HEK293 (cell line): ENCODE measurements around the gene EPHA2.

ENCODE experiments used
- KLF1 ChIP-seq: fragments of 450-650 bp; formaldehyde crosslinking; IDR thresholded peaks from 2 replicates; pipeline ENCODE4 v1.5.1; 2016; ENCODE audit warnings: missing biosample characterization, missing genetic modification characterization
- KLF8 ChIP-seq: fragments of 450-650 bp; formaldehyde crosslinking; IDR thresholded peaks from 2 replicates; pipeline ENCODE4 v1.5.1; 2016; ENCODE audit warnings: missing biosample characterization, missing genetic modification characterization
- MYNN ChIP-seq: fragments of 450-650 bp; formaldehyde crosslinking; IDR thresholded peaks from 2 replicates; pipeline ENCODE4 v1.5.1; 2016; ENCODE audit warnings: missing biosample characterization, missing genetic modification characterization, borderline replicate concordance
- OSR2 ChIP-seq: fragments of 450-650 bp; formaldehyde crosslinking; IDR thresholded peaks from 2 replicates; pipeline ENCODE4 v1.5.1; 2016; ENCODE audit warnings: missing biosample characterization, missing genetic modification characterization
- WT1 ChIP-seq: fragments of 450-650 bp; formaldehyde crosslinking; IDR thresholded peaks from 2 replicates; pipeline ENCODE4 v1.5.1; 2016; ENCODE audit warnings: missing biosample characterization, missing genetic modification characterization
- ZEB2 ChIP-seq: fragments of 450-650 bp; formaldehyde crosslinking; IDR thresholded peaks from 2 replicates; pipeline ENCODE4 v1.5.1; 2016; ENCODE audit warnings: missing biosample characterization, missing genetic modification characterization
- ZFHX2 ChIP-seq: fragments of 450-650 bp; formaldehyde crosslinking; conservative IDR thresholded peaks from 2 replicates; pipeline ENCODE4 v1.5.1; 2016; ENCODE audit warnings: missing biosample characterization, missing genetic modification characterization
- ZFP37 ChIP-seq: fragments of 450-650 bp; formaldehyde crosslinking; IDR thresholded peaks from 2 replicates; pipeline ENCODE4 v1.5.1; 2016; ENCODE audit warnings: missing biosample characterization, missing genetic modification characterization
- ZNF132 ChIP-seq: fragments of 450-650 bp; formaldehyde crosslinking; IDR thresholded peaks from 2 replicates; pipeline ENCODE4 v1.5.1; 2017; ENCODE audit warnings: missing biosample characterization, missing genetic modification characterization, borderline replicate concordance
- ZNF155 ChIP-seq: fragments of 450-650 bp; formaldehyde crosslinking; IDR thresholded peaks from 2 replicates; pipeline ENCODE4 v1.5.1; 2016; ENCODE audit warnings: missing biosample characterization, missing genetic modification characterization
- ZNF174 ChIP-seq: fragments of 450-650 bp; formaldehyde crosslinking; IDR thresholded peaks from 2 replicates; pipeline ENCODE4 v1.5.0; 2017; ENCODE audit warnings: missing biosample characterization, mild to moderate bottlenecking, missing genetic modification characterization
- ZNF19 ChIP-seq: fragments of 450-650 bp; formaldehyde crosslinking; IDR thresholded peaks from 2 replicates; pipeline ENCODE4; 2016; ENCODE audit warnings: missing biosample characterization, missing genetic modification characterization, low read depth
- ZNF266 ChIP-seq: fragments of 450-650 bp; formaldehyde crosslinking; IDR thresholded peaks from 2 replicates; pipeline ENCODE4 v1.5.1; 2016; ENCODE audit warnings: missing biosample characterization, missing genetic modification characterization, low read depth
- ZNF391 ChIP-seq: fragments of 450-650 bp; formaldehyde crosslinking; IDR thresholded peaks from 2 replicates; pipeline ENCODE4 v1.5.1; 2016; ENCODE audit warnings: low read depth, missing biosample characterization, missing genetic modification characterization, borderline replicate concordance
- ZNF514 ChIP-seq: fragments of 450-650 bp; formaldehyde crosslinking; IDR thresholded peaks from 2 replicates; pipeline ENCODE4 v1.5.1; 2016; ENCODE audit warnings: missing biosample characterization, missing genetic modification characterization
- ZNF529 ChIP-seq: fragments of 450-650 bp; formaldehyde crosslinking; IDR thresholded peaks from 2 replicates; pipeline ENCODE4 v1.5.1; 2017; ENCODE audit warnings: missing genetic modification characterization, missing biosample characterization; ENCODE audit not compliant: insufficient replicate concordance
- ZNF600 ChIP-seq: fragments of 450-650 bp; formaldehyde crosslinking; IDR thresholded peaks from 2 replicates; pipeline ENCODE4 v1.5.1; 2016; ENCODE audit warnings: missing biosample characterization, missing genetic modification characterization
- ZXDB ChIP-seq: fragments of 450-650 bp; formaldehyde crosslinking; IDR thresholded peaks from 2 replicates; pipeline ENCODE4 v1.5.1; 2016; ENCODE audit warnings: missing biosample characterization, missing genetic modification characterization
- TF ChIP-seq, protein P1 (sequence below): fragments of 450-650 bp; IDR thresholded peaks from 2 replicates; pipeline ENCODE4 v1.5.1; 2018; ENCODE audit warnings: missing biosample characterization, missing genetic modification characterization
- TF ChIP-seq, protein P2 (sequence below): fragments of 450-650 bp; formaldehyde crosslinking; IDR thresholded peaks from 2 replicates; pipeline ENCODE4 v1.5.1; 2016; ENCODE audit warnings: missing biosample characterization, missing genetic modification characterization
- TF ChIP-seq, protein P3 (sequence below): fragments of 450-650 bp; formaldehyde crosslinking; IDR thresholded peaks from 2 replicates; pipeline ENCODE4 v1.5.1; 2016; ENCODE audit warnings: missing biosample characterization, missing genetic modification characterization
- TF ChIP-seq, protein P4 (sequence below): fragments of 450-650 bp; formaldehyde crosslinking; IDR thresholded peaks from 2 replicates; pipeline ENCODE4 v1.5.0; 2017; ENCODE audit warnings: missing biosample characterization, missing genetic modification characterization, borderline replicate concordance
- TF ChIP-seq, protein P5 (sequence below): sonication (generic); formaldehyde crosslinking; IDR thresholded peaks from 2 replicates; pipeline ENCODE4 v1.8.1; 2022; ENCODE audit warnings: mild to moderate bottlenecking, moderate library complexity, missing genetic modification reagents
- TF ChIP-seq, protein P6 (sequence below): fragments of 450-650 bp; formaldehyde crosslinking; IDR thresholded peaks from 2 replicates; pipeline ENCODE4 v1.5.1; 2016; ENCODE audit warnings: missing biosample characterization, missing genetic modification characterization, low read depth
- TF ChIP-seq, protein P7 (sequence below): fragments of 450-650 bp; formaldehyde crosslinking; IDR thresholded peaks from 2 replicates; pipeline ENCODE4 v1.5.1; 2016; ENCODE audit warnings: missing biosample characterization, missing genetic modification characterization
- TF ChIP-seq, protein P8 (sequence below): fragments of 450-650 bp; formaldehyde crosslinking; IDR thresholded peaks from 2 replicates; pipeline ENCODE4 v1.5.1; 2016; ENCODE audit warnings: missing biosample characterization, missing genetic modification characterization

The EPHA2 gene

DNA sequence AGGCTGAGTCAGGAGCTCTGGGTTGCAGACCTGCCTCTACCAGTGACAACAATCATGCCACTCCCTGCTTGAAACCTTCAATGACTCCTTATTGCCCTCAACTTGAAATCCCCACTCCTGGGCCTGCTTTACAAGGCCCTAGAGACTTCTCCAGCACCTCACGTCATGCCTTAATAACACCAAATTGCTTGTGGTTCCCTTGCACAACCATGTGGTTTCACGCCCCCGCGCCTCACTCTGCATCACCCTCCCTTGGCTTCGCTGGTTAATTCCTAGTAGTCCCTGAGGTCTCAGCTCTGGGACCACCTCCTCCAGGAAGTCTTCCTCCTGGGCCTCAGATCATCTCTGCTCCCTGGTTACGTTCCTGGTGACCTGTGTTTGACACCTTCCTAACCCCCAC is 33.0 kb downstream of the EPHA2 start (continued):
- TF ChIP-seq OSR2 (tag by site-specific recombination) (peak; percentile 100), ZNF600 (tag by site-specific recombination) (peak; percentile 99), ZNF514 (tag by site-specific recombination) (no peak), ZNF19 (tag by site-specific recombination) (no peak), ZNF266 (tag by site-specific recombination) (no peak), KLF8 (tag by site-specific recombination) (peak; percentile 100), WT1 (tag by site-specific recombination) (peak; percentile 100), ZNF132 (tag by site-specific recombination) (no peak), ZFP37 (tag by site-specific recombination) (no peak), ZEB2 (tag by site-specific recombination) (peak; percentile 100), MYNN (tag by site-specific recombination) (no peak; the same call in 1 of the 2 replicates), ZNF174 (no peak), ZNF529 (tag by site-specific recombination) (no peak), ZNF155 (tag by site-specific recombination) (0 out of 2 replicates have a peak, but pooled peaks have one; percentile 71), ZXDB (peak; percentile 97), ZFHX2 (tag by site-specific recombination) (peak; percentile 98), ZNF391 (tag by site-specific recombination) (peak; percentile 100), KLF1 (tag by site-specific recombination) (peak; percentile 98)
- TF ChIP-seq, protein P1, sequence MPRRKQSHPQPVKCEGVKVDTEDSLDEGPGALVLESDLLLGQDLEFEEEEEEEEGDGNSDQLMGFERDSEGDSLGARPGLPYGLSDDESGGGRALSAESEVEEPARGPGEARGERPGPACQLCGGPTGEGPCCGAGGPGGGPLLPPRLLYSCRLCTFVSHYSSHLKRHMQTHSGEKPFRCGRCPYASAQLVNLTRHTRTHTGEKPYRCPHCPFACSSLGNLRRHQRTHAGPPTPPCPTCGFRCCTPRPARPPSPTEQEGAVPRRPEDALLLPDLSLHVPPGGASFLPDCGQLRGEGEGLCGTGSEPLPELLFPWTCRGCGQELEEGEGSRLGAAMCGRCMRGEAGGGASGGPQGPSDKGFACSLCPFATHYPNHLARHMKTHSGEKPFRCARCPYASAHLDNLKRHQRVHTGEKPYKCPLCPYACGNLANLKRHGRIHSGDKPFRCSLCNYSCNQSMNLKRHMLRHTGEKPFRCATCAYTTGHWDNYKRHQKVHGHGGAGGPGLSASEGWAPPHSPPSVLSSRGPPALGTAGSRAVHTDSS, result 0 out of 2 replicates have a peak, but pooled peaks have one; percentile 20
- TF ChIP-seq, protein P2, sequence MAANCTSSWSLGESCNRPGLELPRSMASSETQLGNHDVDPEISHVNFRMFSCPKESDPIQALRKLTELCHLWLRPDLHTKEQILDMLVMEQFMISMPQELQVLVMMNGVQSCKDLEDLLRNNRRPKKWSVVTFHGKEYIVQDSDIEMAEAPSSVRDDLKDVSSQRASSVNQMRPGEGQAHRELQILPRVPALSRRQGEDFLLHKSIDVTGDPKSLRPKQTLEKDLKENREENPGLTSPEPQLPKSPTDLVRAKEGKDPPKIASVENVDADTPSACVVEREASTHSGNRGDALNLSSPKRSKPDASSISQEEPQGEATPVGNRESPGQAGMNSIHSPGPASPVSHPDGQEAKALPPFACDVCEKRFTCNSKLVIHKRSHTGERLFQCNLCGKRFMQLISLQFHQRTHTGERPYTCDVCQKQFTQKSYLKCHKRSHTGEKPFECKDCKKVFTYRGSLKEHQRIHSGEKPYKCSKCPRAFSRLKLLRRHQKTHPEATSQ (tag by site-specific recombination), result no peak; the same call in 1 of the 2 replicates
- TF ChIP-seq, protein P3, sequence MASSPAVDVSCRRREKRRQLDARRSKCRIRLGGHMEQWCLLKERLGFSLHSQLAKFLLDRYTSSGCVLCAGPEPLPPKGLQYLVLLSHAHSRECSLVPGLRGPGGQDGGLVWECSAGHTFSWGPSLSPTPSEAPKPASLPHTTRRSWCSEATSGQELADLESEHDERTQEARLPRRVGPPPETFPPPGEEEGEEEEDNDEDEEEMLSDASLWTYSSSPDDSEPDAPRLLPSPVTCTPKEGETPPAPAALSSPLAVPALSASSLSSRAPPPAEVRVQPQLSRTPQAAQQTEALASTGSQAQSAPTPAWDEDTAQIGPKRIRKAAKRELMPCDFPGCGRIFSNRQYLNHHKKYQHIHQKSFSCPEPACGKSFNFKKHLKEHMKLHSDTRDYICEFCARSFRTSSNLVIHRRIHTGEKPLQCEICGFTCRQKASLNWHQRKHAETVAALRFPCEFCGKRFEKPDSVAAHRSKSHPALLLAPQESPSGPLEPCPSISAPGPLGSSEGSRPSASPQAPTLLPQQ (tag by site-specific recombination), result peak; percentile 95
- TF ChIP-seq, protein P4, sequence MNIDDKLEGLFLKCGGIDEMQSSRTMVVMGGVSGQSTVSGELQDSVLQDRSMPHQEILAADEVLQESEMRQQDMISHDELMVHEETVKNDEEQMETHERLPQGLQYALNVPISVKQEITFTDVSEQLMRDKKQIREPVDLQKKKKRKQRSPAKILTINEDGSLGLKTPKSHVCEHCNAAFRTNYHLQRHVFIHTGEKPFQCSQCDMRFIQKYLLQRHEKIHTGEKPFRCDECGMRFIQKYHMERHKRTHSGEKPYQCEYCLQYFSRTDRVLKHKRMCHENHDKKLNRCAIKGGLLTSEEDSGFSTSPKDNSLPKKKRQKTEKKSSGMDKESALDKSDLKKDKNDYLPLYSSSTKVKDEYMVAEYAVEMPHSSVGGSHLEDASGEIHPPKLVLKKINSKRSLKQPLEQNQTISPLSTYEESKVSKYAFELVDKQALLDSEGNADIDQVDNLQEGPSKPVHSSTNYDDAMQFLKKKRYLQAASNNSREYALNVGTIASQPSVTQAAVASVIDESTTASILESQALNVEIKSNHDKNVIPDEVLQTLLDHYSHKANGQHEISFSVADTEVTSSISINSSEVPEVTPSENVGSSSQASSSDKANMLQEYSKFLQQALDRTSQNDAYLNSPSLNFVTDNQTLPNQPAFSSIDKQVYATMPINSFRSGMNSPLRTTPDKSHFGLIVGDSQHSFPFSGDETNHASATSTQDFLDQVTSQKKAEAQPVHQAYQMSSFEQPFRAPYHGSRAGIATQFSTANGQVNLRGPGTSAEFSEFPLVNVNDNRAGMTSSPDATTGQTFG (tag by site-specific recombination), result no peak
- TF ChIP-seq, protein P5, sequence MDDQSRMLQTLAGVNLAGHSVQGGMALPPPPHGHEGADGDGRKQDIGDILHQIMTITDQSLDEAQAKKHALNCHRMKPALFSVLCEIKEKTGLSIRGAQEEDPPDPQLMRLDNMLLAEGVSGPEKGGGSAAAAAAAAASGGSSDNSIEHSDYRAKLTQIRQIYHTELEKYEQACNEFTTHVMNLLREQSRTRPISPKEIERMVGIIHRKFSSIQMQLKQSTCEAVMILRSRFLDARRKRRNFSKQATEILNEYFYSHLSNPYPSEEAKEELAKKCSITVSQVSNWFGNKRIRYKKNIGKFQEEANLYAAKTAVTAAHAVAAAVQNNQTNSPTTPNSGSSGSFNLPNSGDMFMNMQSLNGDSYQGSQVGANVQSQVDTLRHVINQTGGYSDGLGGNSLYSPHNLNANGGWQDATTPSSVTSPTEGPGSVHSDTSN (CRISPR knock-in tag), result no peak
- TF ChIP-seq, protein P6, sequence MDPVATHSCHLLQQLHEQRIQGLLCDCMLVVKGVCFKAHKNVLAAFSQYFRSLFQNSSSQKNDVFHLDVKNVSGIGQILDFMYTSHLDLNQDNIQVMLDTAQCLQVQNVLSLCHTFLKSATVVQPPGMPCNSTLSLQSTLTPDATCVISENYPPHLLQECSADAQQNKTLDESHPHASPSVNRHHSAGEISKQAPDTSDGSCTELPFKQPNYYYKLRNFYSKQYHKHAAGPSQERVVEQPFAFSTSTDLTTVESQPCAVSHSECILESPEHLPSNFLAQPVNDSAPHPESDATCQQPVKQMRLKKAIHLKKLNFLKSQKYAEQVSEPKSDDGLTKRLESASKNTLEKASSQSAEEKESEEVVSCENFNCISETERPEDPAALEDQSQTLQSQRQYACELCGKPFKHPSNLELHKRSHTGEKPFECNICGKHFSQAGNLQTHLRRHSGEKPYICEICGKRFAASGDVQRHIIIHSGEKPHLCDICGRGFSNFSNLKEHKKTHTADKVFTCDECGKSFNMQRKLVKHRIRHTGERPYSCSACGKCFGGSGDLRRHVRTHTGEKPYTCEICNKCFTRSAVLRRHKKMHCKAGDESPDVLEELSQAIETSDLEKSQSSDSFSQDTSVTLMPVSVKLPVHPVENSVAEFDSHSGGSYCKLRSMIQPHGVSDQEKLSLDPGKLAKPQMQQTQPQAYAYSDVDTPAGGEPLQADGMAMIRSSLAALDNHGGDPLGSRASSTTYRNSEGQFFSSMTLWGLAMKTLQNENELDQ (tag by site-specific recombination), result no peak
- TF ChIP-seq, protein P7, sequence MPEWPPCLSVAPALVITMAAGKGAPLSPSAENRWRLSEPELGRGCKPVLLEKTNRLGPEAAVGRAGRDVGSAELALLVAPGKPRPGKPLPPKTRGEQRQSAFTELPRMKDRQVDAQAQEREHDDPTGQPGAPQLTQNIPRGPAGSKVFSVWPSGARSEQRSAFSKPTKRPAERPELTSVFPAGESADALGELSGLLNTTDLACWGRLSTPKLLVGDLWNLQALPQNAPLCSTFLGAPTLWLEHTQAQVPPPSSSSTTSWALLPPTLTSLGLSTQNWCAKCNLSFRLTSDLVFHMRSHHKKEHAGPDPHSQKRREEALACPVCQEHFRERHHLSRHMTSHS (tag by site-specific recombination), result peak; percentile 92
- TF ChIP-seq, protein P8, sequence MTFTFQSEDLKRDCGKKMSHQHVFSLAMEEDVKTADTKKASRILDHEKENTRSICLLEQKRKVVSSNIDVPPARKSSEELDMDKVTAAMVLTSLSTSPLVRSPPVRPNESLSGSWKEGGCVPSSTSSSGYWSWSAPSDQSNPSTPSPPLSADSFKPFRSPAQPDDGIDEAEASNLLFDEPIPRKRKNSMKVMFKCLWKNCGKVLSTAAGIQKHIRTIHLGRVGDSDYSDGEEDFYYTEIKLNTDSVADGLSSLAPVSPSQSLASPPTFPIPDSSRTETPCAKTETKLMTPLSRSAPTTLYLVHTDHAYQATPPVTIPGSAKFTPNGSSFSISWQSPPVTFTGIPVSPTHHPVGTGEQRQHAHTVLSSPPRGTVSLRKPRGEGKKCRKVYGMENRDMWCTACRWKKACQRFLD, result no peak
